Neural cell (in vitro differentiated cells): Measurements from ENCODE around the gene CXCL3.

Source experiments
- EP300 ChIP-seq: fragments of 450-650 bp; conservative IDR thresholded peaks from 2 replicates; pipeline ENCODE4 v1.6.1; 2014; ENCODE audit warnings: antibody characterized with exemption, mild to moderate bottlenecking, moderate library complexity; ENCODE audit not compliant: poor library complexity, severe bottlenecking
- EZH2 ChIP-seq: fragments of 200-600, 300-800 bp; shearing (Covaris generic), sonication (generic); IDR thresholded peaks from 2 replicates; pipeline ENCODE4 v1.6.1; 2014; ENCODE audit warnings: antibody characterized with exemption, low read length, borderline replicate concordance, mild to moderate bottlenecking; ENCODE audit not compliant: insufficient read depth, poor library complexity, severe bottlenecking
- POLR2AphosphoS5 ChIP-seq: IDR thresholded peaks from 2 replicates; pipeline ENCODE4 v1.6.1; 2012
- RAD21 ChIP-seq: fragments of 450-650 bp; conservative IDR thresholded peaks from 2 replicates; pipeline ENCODE4 v1.6.1; 2014; ENCODE audit warnings: antibody characterized with exemption, mild to moderate bottlenecking, moderate library complexity
- TF ChIP-seq, protein P1 (sequence below): fragments of 450-650 bp; IDR thresholded peaks from 2 replicates; pipeline ENCODE4 v1.5.1; 2014; ENCODE audit warnings: antibody characterized with exemption, mild to moderate bottlenecking, moderate library complexity; ENCODE audit not compliant: poor library complexity, severe bottlenecking

DNA sequence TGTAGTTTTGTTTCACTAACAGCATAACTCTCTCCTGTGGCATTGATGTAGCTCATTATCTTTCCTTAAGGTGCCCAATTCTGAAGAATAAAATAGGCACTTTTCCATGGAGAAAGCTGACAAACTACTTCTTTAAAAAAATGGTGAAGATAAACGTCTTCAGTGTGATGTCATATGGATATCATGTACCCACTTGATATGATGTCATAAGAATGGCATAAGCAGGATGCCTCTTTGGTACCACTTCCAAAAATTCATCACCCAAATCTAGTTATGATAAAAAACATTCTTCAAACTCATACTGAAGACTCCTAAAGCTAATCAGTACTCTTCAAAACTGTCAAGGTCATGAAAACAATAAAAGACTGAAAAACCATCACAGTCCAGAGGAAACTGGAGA, 2.9 kb upstream of the CXCL3 start:
- TF ChIP-seq POLR2AphosphoS5 (no peak), RAD21 (no peak), EP300 (no peak), EZH2 (no peak)
- TF ChIP-seq, protein P1, sequence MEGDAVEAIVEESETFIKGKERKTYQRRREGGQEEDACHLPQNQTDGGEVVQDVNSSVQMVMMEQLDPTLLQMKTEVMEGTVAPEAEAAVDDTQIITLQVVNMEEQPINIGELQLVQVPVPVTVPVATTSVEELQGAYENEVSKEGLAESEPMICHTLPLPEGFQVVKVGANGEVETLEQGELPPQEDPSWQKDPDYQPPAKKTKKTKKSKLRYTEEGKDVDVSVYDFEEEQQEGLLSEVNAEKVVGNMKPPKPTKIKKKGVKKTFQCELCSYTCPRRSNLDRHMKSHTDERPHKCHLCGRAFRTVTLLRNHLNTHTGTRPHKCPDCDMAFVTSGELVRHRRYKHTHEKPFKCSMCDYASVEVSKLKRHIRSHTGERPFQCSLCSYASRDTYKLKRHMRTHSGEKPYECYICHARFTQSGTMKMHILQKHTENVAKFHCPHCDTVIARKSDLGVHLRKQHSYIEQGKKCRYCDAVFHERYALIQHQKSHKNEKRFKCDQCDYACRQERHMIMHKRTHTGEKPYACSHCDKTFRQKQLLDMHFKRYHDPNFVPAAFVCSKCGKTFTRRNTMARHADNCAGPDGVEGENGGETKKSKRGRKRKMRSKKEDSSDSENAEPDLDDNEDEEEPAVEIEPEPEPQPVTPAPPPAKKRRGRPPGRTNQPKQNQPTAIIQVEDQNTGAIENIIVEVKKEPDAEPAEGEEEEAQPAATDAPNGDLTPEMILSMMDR, result no peak
